ENCODE results near the gene LIN9. TPM values are rescaled to one million over a fixed set of nuclear protein-coding genes. Genes with fewer than 3 reads are reported as not detected.

The LIN9 gene
- total and polyA plus RNA-seq, 7 donors: 2.4 to 5.4 (median 3.1) TPM

DNA sequence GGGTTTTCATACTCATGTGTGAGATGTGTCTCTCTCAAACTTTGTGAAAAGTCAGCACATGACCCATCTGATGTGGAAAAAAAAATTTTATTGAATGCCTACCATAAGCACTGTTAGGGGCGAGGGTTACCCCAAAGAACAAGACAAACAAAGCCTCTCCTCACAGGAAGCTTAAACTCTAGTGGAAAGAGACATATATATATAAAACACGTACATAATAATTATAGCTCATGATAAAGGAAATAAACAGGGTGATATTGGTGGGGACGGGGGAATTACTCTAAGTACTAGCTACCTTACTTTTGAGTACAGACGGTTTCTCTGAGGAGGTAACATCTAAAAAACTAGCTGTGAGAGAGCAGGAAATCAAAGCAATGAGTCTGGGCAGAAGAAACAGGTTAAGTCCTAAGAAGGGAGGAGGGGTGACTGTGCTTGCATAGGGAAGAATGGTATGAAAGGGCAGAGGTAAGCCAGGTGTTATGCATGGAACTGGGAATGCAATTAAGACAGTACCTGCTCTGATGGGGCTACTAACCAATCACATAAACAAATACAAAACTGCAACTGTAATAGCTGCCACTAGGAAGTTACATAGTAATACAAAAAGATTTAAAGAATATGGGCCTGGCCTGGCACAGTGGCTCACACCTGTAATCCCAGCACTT lies 4.5 kb downstream of the LIN9 start:
- H3K27ac ChIP-seq: no peak overlapping the region
- no peaks in the 10 kb centered on the region for H3K36me3 ChIP-seq
- DNase-seq: no peak
- H3K4me1 ChIP-seq: peaks cover 0 to 9% (median 4%) of the 10 kb centered on the region in 4 donors
- WGBS, 2 donors: 46 to 78% methylated on average over 4 of the region's 4 CpGs
- intact Hi-C loops (cut with DNase I): no loop called here
- H3K4me3 ChIP-seq: no peak overlapping the region
- TF ChIP-seq EP300 (IDR thresholded peaks at IDR 0.05) (no peak), POLR2AphosphoS5 (IDR thresholded peaks at IDR 0.05) (no peak), POLR2A (IDR thresholded peaks at IDR 0.05) (no peak)
- TF ChIP-seq, protein P1, sequence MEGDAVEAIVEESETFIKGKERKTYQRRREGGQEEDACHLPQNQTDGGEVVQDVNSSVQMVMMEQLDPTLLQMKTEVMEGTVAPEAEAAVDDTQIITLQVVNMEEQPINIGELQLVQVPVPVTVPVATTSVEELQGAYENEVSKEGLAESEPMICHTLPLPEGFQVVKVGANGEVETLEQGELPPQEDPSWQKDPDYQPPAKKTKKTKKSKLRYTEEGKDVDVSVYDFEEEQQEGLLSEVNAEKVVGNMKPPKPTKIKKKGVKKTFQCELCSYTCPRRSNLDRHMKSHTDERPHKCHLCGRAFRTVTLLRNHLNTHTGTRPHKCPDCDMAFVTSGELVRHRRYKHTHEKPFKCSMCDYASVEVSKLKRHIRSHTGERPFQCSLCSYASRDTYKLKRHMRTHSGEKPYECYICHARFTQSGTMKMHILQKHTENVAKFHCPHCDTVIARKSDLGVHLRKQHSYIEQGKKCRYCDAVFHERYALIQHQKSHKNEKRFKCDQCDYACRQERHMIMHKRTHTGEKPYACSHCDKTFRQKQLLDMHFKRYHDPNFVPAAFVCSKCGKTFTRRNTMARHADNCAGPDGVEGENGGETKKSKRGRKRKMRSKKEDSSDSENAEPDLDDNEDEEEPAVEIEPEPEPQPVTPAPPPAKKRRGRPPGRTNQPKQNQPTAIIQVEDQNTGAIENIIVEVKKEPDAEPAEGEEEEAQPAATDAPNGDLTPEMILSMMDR (IDR thresholded peaks at IDR 0.05): no peak
- H3K27me3 ChIP-seq: no peaks in the 10 kb centered on the region
- H3K9me3 ChIP-seq: no peaks in the 10 kb centered on the region

DNA sequence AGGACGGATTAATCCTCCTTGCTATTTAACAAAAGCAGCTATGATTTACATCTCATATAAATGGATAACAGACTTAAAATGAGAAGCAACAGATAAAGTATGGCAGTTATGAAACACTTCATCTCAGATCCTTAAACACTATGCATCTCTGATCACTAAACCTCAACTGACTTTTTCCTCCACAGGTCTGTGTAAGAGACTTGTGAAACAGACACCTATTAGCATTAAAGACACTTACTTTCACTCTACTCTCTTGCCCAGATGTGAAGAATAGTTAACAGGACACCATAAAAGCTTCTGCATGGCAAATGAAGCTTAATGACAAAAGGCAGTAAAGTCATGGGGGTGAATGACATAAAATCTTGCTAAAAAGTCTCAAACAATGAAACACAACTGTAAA lies 6.2 kb downstream of the LIN9 start:
- Histone ChIP-seq H3K9me3 (no peaks in the 10 kb centered on the region), H3K4me1 (peaks cover 0 to 1% (median 0%) of the 10 kb centered on the region in 4 donors), H3K36me3 (peaks cover 0 to 7% (median 0%) of the 10 kb centered on the region in 4 donors), H3K4me3 (no peak overlapping the region), H3K27ac (no peak overlapping the region), H3K27me3 (no peaks in the 10 kb centered on the region)
- TF ChIP-seq, protein P1 (IDR thresholded peaks at IDR 0.05): no peak
- TF ChIP-seq EP300 (IDR thresholded peaks at IDR 0.05) (no peak), POLR2AphosphoS5 (IDR thresholded peaks at IDR 0.05) (no peak), POLR2A (IDR thresholded peaks at IDR 0.05) (no peak)
- intact Hi-C loops (cut with DNase I): no loop called here
- DNase-seq: no peak
- WGBS, 2 donors: 97 to 98% methylated on average over 1 of the region's 1 CpG

DNA sequence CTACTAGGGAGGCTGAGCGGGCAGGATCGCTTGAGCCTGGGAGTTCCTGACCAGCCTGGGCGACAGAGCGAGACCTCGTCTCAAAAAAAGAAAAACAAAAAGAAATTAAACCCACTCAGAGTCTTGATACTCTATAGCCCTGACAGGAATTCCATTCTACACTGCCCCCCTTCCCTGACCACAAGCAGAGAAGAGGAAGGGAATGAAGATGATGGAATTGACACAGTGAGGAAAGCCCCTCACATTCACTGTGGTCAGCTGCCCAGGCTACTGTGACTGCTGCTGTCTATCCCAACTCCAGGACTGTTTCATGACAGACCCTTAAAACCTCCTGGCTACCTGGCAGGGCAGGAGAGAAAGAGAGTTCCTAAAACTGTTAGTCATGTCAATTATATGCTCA lies 12.1 kb downstream of the LIN9 start:
- Histone ChIP-seq H3K4me3 (no peak overlapping the region), H3K4me1 (no peaks in the 10 kb centered on the region), H3K36me3 (peaks cover 0 to 24% (median 0%) of the 10 kb centered on the region in 4 donors), H3K27me3 (no peaks in the 10 kb centered on the region), H3K9me3 (no peaks in the 10 kb centered on the region), H3K27ac (no peak overlapping the region)
- DNase-seq: no peak
- intact Hi-C loops (cut with DNase I): no loop called here
- WGBS, 2 donors: 96 to 98% methylated on average over 5 of the region's 5 CpGs
- TF ChIP-seq, protein P1 (IDR thresholded peaks at IDR 0.05): no peak
- TF ChIP-seq EP300 (IDR thresholded peaks at IDR 0.05) (no peak), POLR2A (IDR thresholded peaks at IDR 0.05) (no peak), POLR2AphosphoS5 (IDR thresholded peaks at IDR 0.05) (no peak)

DNA sequence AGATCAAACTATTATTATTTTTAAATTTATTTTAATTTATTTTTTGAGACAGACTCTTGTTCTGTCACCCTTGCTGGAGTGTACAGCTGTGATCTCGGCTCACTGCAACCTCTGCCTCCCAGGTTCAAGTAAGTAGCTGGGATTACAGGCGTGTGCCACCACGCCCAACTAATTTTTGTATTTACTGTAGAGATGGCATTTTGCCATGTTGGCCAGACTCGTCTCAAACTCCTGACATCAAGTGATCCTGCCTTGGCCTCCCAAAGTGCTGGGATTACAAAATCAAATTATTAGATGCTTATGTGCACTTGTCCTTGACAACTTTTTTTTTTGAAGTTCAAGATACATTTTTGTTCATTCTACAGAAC lies 15.4 kb downstream of the LIN9 start:
- Histone ChIP-seq H3K36me3 (peaks cover 0 to 24% (median 0%) of the 10 kb centered on the region in 4 donors), H3K27ac (no peak overlapping the region)
- WGBS, 2 donors: 11 to 69% methylated on average over 4 of the region's 4 CpGs

More for the DNA sequence above, 15.4 kb downstream of the LIN9 start:
- H3K4me3 ChIP-seq: no peak overlapping the region
- no peaks in the 10 kb centered on the region for H3K4me1 ChIP-seq
- intact Hi-C loops (cut with DNase I): no loop called here
- no peaks in the 10 kb centered on the region for H3K9me3 ChIP-seq
- DNase-seq: no peak
- no peak for TF ChIP-seq POLR2A (IDR thresholded peaks at IDR 0.05)
- no peak for TF ChIP-seq EP300 (IDR thresholded peaks at IDR 0.05)
- TF ChIP-seq, protein P1 (IDR thresholded peaks at IDR 0.05): no peak
- TF ChIP-seq POLR2AphosphoS5 (IDR thresholded peaks at IDR 0.05): no peak
- no peaks in the 10 kb centered on the region for H3K27me3 ChIP-seq

Data from sigmoid colon (tissue), 7 donors.